ENCODE data around the gene OR5D16.
"Not testable (repeated sequence)": the region's sequence is repeated elsewhere in the genome, so short reads cannot be mapped to it uniquely, and the experiment has no call there.

DNA sequence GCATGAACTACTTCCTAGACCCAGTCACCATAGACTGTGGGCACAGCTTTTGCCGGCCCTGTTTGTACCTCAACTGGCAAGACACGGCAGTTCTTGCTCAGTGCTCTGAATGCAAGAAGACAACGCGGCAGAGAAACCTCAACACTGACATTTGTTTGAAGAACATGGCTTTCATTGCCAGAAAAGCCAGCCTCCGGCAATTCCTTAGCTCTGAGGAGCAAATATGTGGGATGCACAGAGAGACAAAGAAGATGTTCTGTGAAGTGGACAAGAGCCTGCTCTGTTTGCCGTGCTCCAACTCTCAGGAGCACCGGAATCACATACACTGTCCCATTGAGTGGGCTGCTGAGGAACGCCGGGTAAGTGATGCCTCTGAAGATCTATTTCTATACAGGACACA lies 46.9 kb downstream of the OR5D16 start:
- TF ChIP-seq CTCF (conservative IDR thresholded peaks at IDR 0.05); ZFX (IDR thresholded peaks at IDR 0.05): not testable (repeated sequence)
